ENCODE data around the gene SLC38A7. TPM values are rescaled to one million over a fixed set of nuclear protein-coding genes. Genes with fewer than 3 reads are reported as not detected.
A peak's percentile ranks its signal among the peaks of the same experiment; 100 is the strongest.
"Not testable (repeated sequence)": the region's sequence is repeated elsewhere in the genome, so short reads cannot be mapped to it uniquely, and the experiment has no call there.

SLC38A7 gene
- total RNA-seq, 4 donors from 2014 or later, result 8.9 to 14.5 (median 13.3) TPM

DNA sequence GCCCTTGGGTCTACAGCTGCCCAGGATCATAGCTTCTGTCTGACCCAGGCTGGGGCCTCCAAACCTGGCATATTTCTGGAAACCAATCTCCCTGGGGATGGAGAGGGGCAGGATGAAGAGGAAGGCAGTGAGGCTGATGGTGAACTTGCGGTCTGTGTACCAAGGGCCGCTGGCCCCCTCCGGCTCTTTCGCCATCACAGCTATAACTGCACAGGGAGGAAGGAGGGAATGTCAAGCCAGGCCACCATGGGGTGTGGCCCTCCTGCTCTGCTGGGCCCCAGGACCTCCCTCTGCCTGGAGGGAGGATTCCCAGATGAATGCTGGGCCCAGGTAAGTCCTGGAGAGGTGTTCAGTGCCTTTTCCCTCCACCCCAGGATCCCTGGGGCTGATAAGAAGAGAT is 6.3 kb downstream of the SLC38A7 start:
- H3K36me3 ChIP-seq, result peaks cover 45% of the 10 kb centered on the region
- WGBS, result 96% methylated on average over 4 of the region's 4 CpGs
- peaks cover 1% of the 10 kb centered on the region for H3K4me1 ChIP-seq
- H3K27me3 ChIP-seq, result no peaks in the 10 kb centered on the region
- no peak overlapping the region for H3K27ac ChIP-seq
- no peak overlapping the region for H3K4me3 ChIP-seq
- DNase-seq (ENCODE audit: low spot score in 2 of 2), result no peak
- H3K9me3 ChIP-seq, result no peaks in the 10 kb centered on the region
- TF ChIP-seq EP300 (IDR thresholded peaks at IDR 0.05), result no peak
- no peak for TF ChIP-seq POLR2A (IDR thresholded peaks at IDR 0.05)
- no peak for TF ChIP-seq POLR2AphosphoS5 (IDR thresholded peaks at IDR 0.05)
- TF ChIP-seq, protein P1, sequence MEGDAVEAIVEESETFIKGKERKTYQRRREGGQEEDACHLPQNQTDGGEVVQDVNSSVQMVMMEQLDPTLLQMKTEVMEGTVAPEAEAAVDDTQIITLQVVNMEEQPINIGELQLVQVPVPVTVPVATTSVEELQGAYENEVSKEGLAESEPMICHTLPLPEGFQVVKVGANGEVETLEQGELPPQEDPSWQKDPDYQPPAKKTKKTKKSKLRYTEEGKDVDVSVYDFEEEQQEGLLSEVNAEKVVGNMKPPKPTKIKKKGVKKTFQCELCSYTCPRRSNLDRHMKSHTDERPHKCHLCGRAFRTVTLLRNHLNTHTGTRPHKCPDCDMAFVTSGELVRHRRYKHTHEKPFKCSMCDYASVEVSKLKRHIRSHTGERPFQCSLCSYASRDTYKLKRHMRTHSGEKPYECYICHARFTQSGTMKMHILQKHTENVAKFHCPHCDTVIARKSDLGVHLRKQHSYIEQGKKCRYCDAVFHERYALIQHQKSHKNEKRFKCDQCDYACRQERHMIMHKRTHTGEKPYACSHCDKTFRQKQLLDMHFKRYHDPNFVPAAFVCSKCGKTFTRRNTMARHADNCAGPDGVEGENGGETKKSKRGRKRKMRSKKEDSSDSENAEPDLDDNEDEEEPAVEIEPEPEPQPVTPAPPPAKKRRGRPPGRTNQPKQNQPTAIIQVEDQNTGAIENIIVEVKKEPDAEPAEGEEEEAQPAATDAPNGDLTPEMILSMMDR (IDR thresholded peaks at IDR 0.05), result no peak

DNA sequence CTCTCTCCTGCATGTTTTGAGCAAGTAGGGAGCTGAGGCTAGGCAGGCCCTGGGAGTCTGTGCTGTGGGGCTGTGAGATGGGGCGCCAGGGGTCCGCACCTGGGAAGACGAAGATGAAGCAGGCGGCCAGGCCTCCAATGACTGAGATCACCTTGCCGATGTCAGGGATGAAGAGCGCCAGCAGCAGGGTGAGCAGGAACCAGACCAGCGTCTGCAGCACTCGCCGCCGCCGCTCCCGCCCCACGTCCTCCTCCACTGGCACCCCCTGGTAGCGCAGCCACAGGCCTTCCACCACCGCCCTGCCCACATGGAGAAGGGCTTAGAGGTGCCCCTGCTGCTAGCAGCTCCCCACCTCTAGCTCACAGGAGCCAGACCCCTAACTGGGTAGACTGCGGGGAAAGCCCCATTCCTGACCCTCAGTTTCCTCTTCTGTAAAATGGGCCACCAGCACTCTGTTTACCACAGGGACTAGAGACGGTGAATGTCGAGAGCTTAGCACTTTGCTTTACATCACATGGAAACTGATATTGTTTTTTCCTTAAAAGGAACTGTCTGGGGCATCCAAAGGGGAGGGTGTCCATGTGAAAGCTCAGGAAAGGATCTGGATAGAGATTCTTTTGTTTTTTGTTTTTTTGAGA is 13.5 kb downstream of the SLC38A7 start:
- H3K27ac ChIP-seq, result no peak overlapping the region
- TF ChIP-seq EP300 (IDR thresholded peaks at IDR 0.05), result no peak
- TF ChIP-seq, protein P1 (IDR thresholded peaks at IDR 0.05), result no peak
- TF ChIP-seq POLR2AphosphoS5 (IDR thresholded peaks at IDR 0.05), result no peak
- TF ChIP-seq POLR2A (IDR thresholded peaks at IDR 0.05), result no peak
- H3K27me3 ChIP-seq, result no peaks in the 10 kb centered on the region
- 96% methylated on average over 18 of the region's 18 CpGs for WGBS
- no peak for DNase-seq (ENCODE audit: low spot score in 2 of 2)
- no peak overlapping the region for H3K4me3 ChIP-seq
- no peaks in the 10 kb centered on the region for H3K4me1 ChIP-seq
- no peaks in the 10 kb centered on the region for H3K9me3 ChIP-seq
- H3K36me3 ChIP-seq, result peaks cover 67% of the 10 kb centered on the region

DNA sequence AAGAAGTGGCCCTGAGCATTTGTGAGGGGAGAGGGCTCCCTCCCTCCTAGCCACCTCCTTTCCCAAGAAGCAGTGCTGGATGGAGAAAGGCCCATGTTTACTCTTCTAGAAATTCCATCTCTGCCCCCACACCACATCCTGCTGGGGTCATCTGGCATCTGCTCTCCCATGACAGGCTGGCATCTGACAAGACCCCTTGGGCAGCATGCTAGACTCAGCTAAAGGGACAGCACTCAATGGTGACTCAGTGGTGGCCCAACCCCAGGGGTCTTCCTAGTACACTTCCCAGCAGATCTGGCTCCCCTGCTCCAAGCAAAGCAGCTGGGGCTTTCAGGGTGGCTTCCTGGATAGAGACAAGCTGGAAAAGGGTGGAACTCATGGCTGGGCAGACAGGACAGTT is 14.4 kb downstream of the SLC38A7 start:
- no peak for DNase-seq (ENCODE audit: low spot score in 2 of 2)
- Histone ChIP-seq H3K27me3 (no peaks in the 10 kb centered on the region), H3K4me1 (no peaks in the 10 kb centered on the region), H3K36me3 (peaks cover 63% of the 10 kb centered on the region), H3K9me3 (no peaks in the 10 kb centered on the region), H3K27ac (no peak overlapping the region), H3K4me3 (no peak overlapping the region)
- TF ChIP-seq EP300 (IDR thresholded peaks at IDR 0.05) (no peak), POLR2AphosphoS5 (IDR thresholded peaks at IDR 0.05) (no peak), POLR2A (IDR thresholded peaks at IDR 0.05) (no peak)
- TF ChIP-seq, protein P1 (IDR thresholded peaks at IDR 0.05), result no peak

DNA sequence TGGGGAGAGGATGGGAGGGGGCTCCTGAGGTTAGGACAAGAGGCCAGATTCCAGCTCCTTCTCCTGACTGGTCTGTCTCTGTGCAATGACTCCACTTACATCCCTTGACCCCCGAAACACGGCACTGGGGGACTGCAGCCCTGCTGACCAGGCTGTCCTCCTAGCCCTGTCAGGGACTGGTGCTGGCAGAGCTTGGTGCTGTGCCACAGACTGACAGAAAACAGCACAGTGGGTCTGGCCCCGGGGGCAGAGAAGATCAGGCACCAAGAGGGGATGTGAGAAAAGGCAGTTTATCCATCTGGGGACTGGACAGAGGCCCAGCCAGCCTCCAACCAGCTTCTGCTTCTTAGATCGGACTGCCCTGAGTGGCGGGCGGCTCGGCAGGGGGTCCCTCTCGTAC is 19.4 kb downstream of the SLC38A7 start:
- TF ChIP-seq EP300 (IDR thresholded peaks at IDR 0.05), result no peak
- H3K36me3 ChIP-seq, result peaks cover 36% of the 10 kb centered on the region
- no peak overlapping the region for H3K4me3 ChIP-seq
- no peak overlapping the region for H3K27ac ChIP-seq
- H3K4me1 ChIP-seq, result no peaks in the 10 kb centered on the region
- no peaks in the 10 kb centered on the region for H3K9me3 ChIP-seq
- 87% methylated on average over 8 of the region's 8 CpGs for WGBS
- no peak for DNase-seq (ENCODE audit: low spot score in 2 of 2)
- H3K27me3 ChIP-seq, result no peaks in the 10 kb centered on the region

DNA sequence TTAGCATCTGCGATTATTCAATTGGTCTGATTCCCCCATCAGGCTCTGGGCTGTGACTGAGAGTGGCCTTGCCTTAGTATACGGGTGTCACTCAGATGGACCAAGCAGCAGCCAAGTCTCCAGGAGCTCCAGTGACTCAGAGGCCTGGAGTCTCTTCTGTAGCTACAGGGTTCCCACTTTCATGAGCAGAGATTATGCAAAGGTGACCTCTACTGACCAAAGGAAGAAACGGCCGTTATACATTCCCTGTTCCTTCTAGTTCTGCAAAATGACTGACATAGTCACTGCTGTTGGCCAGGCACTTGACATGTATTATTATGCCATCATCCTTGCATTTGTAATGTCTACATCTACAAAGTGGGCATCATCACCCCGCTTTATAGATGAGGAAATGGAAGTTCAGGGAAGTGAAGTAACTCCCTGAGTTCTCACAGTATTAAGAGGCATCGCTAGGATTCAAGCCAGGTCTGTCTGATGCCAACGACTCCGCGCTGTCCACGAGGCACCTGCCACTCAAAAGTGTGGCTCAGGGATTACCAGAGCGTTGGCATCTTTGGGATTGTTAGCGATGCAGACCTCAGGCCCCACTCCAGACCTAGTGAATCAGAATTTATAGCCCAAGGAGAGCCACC is 23.3 kb downstream of the SLC38A7 start:
- Histone ChIP-seq H3K4me1 (no peaks in the 10 kb centered on the region), H3K4me3 (no peak overlapping the region), H3K36me3 (peaks cover 6% of the 10 kb centered on the region), H3K27ac (no peak overlapping the region), H3K9me3 (no peaks in the 10 kb centered on the region), H3K27me3 (no peaks in the 10 kb centered on the region)
- DNase-seq (ENCODE audit: low spot score in 2 of 2), result no peak
- 38% methylated on average over 12 of the region's 12 CpGs for WGBS
- TF ChIP-seq POLR2AphosphoS5 (IDR thresholded peaks at IDR 0.05), result no peak
- TF ChIP-seq, protein P1 (IDR thresholded peaks at IDR 0.05), result peak in 1 of 2 donors; percentile 39

DNA sequence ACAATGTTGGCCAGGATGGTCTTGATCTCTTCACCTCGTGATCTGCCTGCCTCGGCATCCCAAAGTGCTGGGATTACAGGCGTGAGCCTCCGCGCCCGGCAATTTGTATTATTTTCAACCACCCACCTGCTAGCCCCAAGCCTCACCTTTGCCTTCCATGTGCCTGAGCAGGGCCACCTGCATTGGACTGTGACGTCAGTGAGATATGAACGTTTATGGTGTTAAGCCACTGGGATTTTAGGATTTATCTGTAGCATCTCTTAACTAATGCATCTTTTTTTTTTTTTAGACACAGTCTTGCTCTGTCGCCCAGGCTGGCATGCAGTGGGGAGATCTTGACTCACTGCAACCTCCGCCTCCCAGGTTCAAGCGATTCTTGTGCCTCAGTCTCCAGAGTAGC is 24.7 kb downstream of the SLC38A7 start:
- H3K9me3 ChIP-seq; H3K27ac ChIP-seq; H3K27me3 ChIP-seq; H3K4me1 ChIP-seq; H3K36me3 ChIP-seq; H3K4me3 ChIP-seq; DNase-seq (ENCODE audit: low spot score in 2 of 2): not testable (repeated sequence)
- WGBS, result 84% methylated on average over 11 of the region's 11 CpGs

All from suprapubic skin (tissue), 4 donors.